GM12878 (cell line): ENCODE data around the gene ZNRF3. TPM values are rescaled to one million over a fixed set of nuclear protein-coding genes. Genes with fewer than 3 reads are reported as not detected.
A peak's percentile ranks its signal among the peaks of the same experiment; 100 is the strongest.

Source experiments
- CBX5 ChIP-seq: sonication (generic); IDR thresholded peaks from 2 replicates; pipeline ENCODE4 v1.6.1; 2016; ENCODE audit warnings: low read depth, moderate library complexity, mild to moderate bottlenecking, inconsistent platforms
- EED ChIP-seq: sonication (generic); IDR thresholded peaks from 2 replicates; pipeline ENCODE4 v1.6.1; 2016; ENCODE audit warnings: antibody characterized with exemption, low read depth
- KAT2A ChIP-seq: conservative IDR thresholded peaks from 2 replicates; pipeline ENCODE4 v1.6.1; 2011; ENCODE audit warnings: low read depth, low read length; ENCODE audit not compliant: control insufficient read depth
- KDM1A ChIP-seq: fragments of 200-600 bp; sonication (generic); IDR thresholded peaks from 2 replicates; pipeline ENCODE4 v1.6.1; 2016; ENCODE audit warnings: borderline replicate concordance
- MEF2B ChIP-seq: fragments of 450-650 bp; IDR thresholded peaks from 2 replicates; pipeline ENCODE4 v1.6.1; 2018; ENCODE audit warnings: mild to moderate bottlenecking, moderate library complexity; ENCODE audit not compliant: partially characterized antibody, poor library complexity, severe bottlenecking
- MTA2 ChIP-seq: fragments of 450-650 bp; IDR thresholded peaks from 2 replicates; pipeline ENCODE4 v1.6.1; 2016; ENCODE audit warnings: low read depth, mild to moderate bottlenecking, moderate library complexity
- NFYB ChIP-seq: IDR thresholded peaks from 2 replicates; pipeline ENCODE4 v1.6.1; 2011; ENCODE audit warnings: low read depth, mild to moderate bottlenecking, low read length, improper control_type of control experiment, moderate library complexity; ENCODE audit not compliant: insufficient read depth
- SP1 ChIP-seq: IDR thresholded peaks from one replicate; pipeline ENCODE4 v1.6.1; 2011; ENCODE audit warnings: low read depth, low read length
- SPI1 ChIP-seq: IDR thresholded peaks from 2 replicates; pipeline ENCODE4 v1.6.1; 2011; ENCODE audit warnings: low read depth, mild to moderate bottlenecking, low read length, moderate library complexity, borderline replicate concordance; ENCODE audit not compliant: insufficient read depth
- SUZ12 ChIP-seq: fragments of 200-600 bp; sonication (generic); IDR thresholded peaks from one replicate; pipeline ENCODE4 v1.6.1; 2018; ENCODE audit warnings: antibody characterized with exemption, mild to moderate bottlenecking; ENCODE audit not compliant: unreplicated experiment
- TBL1XR1 ChIP-seq: IDR thresholded peaks from 2 replicates; pipeline ENCODE4 v1.6.1; 2012; ENCODE audit warnings: low read depth, low read length, improper control_type of control experiment
- ZNF24 ChIP-seq: fragments of 450-650 bp; IDR thresholded peaks from 2 replicates; pipeline ENCODE4 v1.6.1; 2017; ENCODE audit warnings: antibody characterized with exemption, mild to moderate bottlenecking
- ZNF384 ChIP-seq: IDR thresholded peaks from 2 replicates; pipeline ENCODE4 v1.6.1; 2012; ENCODE audit warnings: low read depth, mild to moderate bottlenecking, low read length, improper control_type of control experiment, borderline replicate concordance
- ZNF622 ChIP-seq: fragments of 450-650 bp; IDR thresholded peaks from 2 replicates; pipeline ENCODE4 v1.6.1; 2017; ENCODE audit warnings: mild to moderate bottlenecking, inconsistent platforms
- ZSCAN29 ChIP-seq: fragments of 450-650 bp; IDR thresholded peaks from 2 replicates; pipeline ENCODE4 v1.6.1; 2017; ENCODE audit warnings: mild to moderate bottlenecking, moderate library complexity
- polyA plus RNA-seq, 11 experiments: library from polyadenylated mRNA; depleted of rRNA in 4 of 11; unstranded in 6 of 11; stranded (reverse) in 5 of 11; fragments of >200 nt; fragmentation: Nextera tagmentation in 4 of 11; fragmentation: Illumina TruSeq in 1 of 11; extraction: Ambion mirVana in 4 of 11; extraction: Trizol in 1 of 11; gene quantifications; 1 replicate in 1 of 11; 2 replicates in 10 of 11; pipeline versions ENCODE4 v1.2.1 to v1.2.3, GENCODE V29; 2011 to 2016; ENCODE audit warnings: inconsistent platforms in 2 of 11, missing spikeins in 2 of 11, low read depth in 1 of 11
- total RNA-seq, 4 experiments: library from RNA; depleted of rRNA in 3 of 4; stranded (reverse); fragments of >200 nt in 3 of 4; fragmentation: Illumina TruSeq in 1 of 4; extraction: Trizol in 1 of 4; gene quantifications; 2 replicates each; pipeline versions ENCODE4 v1.2.1 to v1.2.3, GENCODE V29; 2013 to 2021
- TF ChIP-seq, protein P1 (sequence below): fragments of 450-650 bp; IDR thresholded peaks from 2 replicates; pipeline ENCODE4 v1.6.1; 2017; ENCODE audit warnings: mild to moderate bottlenecking, moderate library complexity
- TF ChIP-seq, protein P2 (sequence below): fragments of 450-650 bp; formaldehyde crosslinking; IDR thresholded peaks from 2 replicates; pipeline ENCODE4 v1.4.0; 2022; ENCODE audit warnings: mild to moderate bottlenecking, moderate library complexity
- TF ChIP-seq, protein P3 (sequence below): fragments of 450-650 bp; IDR thresholded peaks from 2 replicates; pipeline ENCODE4 v1.6.1; 2018; ENCODE audit warnings: borderline replicate concordance, mild to moderate bottlenecking; ENCODE audit not compliant: partially characterized antibody
- TF ChIP-seq, protein P4 (sequence below): IDR thresholded peaks from 2 replicates; pipeline ENCODE4 v1.6.1; 2011; ENCODE audit warnings: mild to moderate bottlenecking, low read depth, low read length, moderate library complexity; ENCODE audit not compliant: insufficient replicate concordance

The ZNRF3 gene
- total and polyA plus RNA-seq, 10 of the 15 experiments (the other 5 are each of a cell fraction or from before 2014, with no cell fraction given) = 0.05 to 2.4 (median 0.46) TPM

DNA sequence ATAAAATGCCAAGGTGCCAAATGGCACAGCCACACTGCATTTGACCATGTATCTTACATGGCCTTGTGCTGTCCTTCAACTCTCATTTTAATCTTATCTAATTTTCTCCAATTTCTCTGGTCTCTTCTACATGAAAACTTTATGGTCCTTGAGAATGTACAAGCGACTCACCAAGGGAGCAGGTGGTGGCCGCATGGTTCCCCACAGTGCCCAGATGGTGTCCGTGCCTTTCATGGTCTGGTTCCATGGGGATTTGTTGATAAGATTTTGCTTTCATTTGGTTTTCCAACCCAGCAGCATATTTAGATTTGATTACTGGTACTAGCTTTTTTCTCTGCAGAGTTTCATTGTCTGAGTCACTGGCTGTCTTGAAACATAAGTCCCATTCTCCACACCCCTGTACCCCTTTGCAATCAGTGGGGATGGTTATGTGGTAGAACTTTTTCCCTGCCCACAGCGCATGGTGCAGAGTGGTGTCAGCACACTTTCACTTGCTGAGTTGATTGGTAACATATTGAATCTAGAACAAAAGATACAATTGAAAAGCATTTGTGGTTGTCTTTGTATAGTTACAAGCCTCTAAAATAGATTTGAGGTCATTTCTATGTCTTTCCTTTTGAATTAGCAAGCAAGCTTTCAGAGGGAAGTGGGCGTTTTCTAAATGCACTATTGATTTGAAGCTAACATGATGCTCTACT, 24.1 kb downstream of the ZNRF3 start (continued):
- TF ChIP-seq, protein P1, sequence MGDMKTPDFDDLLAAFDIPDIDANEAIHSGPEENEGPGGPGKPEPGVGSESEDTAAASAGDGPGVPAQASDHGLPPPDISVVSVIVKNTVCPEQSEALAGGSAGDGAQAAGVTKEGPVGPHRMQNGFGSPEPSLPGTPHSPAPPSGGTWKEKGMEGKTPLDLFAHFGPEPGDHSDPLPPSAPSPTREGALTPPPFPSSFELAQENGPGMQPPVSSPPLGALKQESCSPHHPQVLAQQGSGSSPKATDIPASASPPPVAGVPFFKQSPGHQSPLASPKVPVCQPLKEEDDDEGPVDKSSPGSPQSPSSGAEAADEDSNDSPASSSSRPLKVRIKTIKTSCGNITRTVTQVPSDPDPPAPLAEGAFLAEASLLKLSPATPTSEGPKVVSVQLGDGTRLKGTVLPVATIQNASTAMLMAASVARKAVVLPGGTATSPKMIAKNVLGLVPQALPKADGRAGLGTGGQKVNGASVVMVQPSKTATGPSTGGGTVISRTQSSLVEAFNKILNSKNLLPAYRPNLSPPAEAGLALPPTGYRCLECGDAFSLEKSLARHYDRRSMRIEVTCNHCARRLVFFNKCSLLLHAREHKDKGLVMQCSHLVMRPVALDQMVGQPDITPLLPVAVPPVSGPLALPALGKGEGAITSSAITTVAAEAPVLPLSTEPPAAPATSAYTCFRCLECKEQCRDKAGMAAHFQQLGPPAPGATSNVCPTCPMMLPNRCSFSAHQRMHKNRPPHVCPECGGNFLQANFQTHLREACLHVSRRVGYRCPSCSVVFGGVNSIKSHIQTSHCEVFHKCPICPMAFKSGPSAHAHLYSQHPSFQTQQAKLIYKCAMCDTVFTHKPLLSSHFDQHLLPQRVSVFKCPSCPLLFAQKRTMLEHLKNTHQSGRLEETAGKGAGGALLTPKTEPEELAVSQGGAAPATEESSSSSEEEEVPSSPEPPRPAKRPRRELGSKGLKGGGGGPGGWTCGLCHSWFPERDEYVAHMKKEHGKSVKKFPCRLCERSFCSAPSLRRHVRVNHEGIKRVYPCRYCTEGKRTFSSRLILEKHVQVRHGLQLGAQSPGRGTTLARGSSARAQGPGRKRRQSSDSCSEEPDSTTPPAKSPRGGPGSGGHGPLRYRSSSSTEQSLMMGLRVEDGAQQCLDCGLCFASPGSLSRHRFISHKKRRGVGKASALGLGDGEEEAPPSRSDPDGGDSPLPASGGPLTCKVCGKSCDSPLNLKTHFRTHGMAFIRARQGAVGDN = no peak; the same call in 1 of the 2 replicates
- TF ChIP-seq ZNF24 = peak; percentile 34; the same call in 1 of the 2 replicates
- peak; percentile 62 for TF ChIP-seq SPI1
- TF ChIP-seq, protein P2, sequence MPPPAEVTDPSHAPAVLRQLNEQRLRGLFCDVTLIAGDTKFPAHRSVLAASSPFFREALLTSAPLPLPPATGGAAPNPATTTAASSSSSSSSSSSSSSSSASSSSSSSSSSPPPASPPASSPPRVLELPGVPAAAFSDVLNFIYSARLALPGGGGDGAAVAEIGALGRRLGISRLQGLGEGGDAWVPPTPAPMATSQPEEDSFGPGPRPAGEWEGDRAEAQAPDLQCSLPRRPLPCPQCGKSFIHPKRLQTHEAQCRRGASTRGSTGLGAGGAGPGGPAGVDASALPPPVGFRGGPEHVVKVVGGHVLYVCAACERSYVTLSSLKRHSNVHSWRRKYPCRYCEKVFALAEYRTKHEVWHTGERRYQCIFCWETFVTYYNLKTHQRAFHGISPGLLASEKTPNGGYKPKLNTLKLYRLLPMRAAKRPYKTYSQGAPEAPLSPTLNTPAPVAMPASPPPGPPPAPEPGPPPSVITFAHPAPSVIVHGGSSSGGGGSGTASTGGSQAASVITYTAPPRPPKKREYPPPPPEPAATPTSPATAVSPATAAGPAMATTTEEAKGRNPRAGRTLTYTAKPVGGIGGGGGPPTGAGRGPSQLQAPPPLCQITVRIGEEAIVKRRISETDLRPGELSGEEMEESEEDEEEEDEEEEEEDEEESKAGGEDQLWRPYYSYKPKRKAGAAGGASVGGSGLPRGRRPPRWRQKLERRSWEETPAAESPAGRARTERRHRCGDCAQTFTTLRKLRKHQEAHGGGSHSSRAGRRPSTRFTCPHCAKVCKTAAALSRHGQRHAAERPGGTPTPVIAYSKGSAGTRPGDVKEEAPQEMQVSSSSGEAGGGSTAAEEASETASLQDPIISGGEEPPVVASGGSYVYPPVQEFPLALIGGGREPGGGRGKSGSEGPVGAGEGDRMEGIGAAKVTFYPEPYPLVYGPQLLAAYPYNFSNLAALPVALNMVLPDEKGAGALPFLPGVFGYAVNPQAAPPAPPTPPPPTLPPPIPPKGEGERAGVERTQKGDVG (CRISPR knock-in tag) = no peak
- peak; percentile 97 for TF ChIP-seq MTA2
- TF ChIP-seq SP1 = no peak
- peak; percentile 87 for TF ChIP-seq TBL1XR1
- TF ChIP-seq KAT2A = no peak
- TF ChIP-seq MEF2B = peak; percentile 94
- TF ChIP-seq ZSCAN29 = no peak
- no peak for TF ChIP-seq KDM1A
- TF ChIP-seq, protein P3, sequence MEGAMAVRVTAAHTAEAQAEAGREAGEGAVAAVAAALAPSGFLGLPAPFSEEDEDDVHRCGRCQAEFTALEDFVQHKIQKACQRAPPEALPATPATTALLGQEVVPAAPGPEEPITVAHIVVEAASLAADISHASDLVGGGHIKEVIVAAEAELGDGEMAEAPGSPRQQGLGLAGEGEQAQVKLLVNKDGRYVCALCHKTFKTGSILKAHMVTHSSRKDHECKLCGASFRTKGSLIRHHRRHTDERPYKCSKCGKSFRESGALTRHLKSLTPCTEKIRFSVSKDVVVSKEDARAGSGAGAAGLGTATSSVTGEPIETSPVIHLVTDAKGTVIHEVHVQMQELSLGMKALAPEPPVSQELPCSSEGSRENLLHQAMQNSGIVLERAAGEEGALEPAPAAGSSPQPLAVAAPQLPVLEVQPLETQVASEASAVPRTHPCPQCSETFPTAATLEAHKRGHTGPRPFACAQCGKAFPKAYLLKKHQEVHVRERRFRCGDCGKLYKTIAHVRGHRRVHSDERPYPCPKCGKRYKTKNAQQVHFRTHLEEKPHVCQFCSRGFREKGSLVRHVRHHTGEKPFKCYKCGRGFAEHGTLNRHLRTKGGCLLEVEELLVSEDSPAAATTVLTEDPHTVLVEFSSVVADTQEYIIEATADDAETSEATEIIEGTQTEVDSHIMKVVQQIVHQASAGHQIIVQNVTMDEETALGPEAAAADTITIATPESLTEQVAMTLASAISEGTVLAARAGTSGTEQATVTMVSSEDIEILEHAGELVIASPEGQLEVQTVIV = no peak
- TF ChIP-seq EED = peak; percentile 84
- TF ChIP-seq, protein P4, sequence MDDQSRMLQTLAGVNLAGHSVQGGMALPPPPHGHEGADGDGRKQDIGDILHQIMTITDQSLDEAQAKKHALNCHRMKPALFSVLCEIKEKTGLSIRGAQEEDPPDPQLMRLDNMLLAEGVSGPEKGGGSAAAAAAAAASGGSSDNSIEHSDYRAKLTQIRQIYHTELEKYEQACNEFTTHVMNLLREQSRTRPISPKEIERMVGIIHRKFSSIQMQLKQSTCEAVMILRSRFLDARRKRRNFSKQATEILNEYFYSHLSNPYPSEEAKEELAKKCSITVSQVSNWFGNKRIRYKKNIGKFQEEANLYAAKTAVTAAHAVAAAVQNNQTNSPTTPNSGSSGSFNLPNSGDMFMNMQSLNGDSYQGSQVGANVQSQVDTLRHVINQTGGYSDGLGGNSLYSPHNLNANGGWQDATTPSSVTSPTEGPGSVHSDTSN = no peak
- no peak; the same call in 1 of the 2 replicates for TF ChIP-seq ZNF384
- no peak for TF ChIP-seq ZNF622
- no peak for TF ChIP-seq NFYB
- TF ChIP-seq SUZ12 = no peak
- no peak for TF ChIP-seq CBX5
